ENCODE results near the gene KRTAP27-1.

Gene KRTAP27-1

DNA sequence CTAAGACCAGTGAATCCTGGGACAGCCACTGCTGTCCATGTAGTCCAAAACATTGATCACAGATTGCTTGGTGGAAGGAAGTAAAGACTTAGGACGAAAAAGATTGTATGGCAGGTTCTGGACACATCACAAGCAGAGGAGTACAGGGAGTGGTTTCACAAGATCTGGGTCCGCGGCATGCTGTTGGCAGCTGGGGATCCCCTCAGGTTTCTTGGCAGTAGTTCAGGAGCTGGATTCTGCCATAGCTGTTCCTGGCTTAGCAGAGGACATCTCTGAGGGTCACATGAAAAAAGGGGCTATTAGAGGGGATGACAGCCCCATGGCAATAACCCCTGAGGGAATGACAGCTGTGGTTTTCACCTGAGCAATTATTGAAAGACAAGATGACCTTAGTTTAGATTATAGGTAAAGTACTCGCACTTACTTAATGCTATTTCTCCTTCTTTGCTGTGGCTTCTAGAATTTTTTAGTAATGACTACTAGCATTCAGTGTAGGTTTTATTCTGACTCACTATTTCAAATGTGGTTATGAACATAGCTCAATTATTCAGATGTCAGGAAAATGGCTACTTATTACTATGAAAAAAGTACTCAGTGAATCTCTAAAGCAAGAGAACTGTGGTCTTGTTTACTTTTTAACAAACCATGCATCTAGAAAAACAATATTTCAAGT lies 8.2 kb downstream of the KRTAP27-1 start:
- Mint-ChIP-seq H3K27ac (no peak overlapping the region), H3K4me1 (ENCODE audit: low read depth) (no peaks in the 10 kb centered on the region), H3K27me3 (peaks cover 3% of the 10 kb centered on the region)

DNA sequence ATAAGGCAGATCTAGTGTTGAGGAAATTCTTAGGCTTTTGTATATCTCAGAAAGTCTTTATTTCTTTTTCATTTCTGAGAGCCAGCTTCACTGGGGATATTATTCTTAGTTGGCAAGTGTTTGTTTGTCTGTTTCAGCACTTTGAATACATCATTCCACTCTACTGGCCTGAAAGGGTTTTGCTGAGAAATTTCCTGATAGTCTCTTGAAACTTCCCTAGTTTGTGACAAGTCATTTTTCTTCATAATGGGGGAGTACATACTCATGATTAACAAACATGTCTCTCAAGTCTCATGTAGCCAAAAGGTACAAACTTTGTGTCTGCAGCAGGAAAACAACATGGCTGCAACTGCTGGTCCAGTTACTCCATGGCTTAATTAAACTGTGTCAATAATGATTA lies 11.1 kb downstream of the KRTAP27-1 start:
- no peak overlapping the region for H3K27ac Mint-ChIP-seq
- H3K4me1 Mint-ChIP-seq (ENCODE audit: low read depth): no peaks in the 10 kb centered on the region
- no peaks in the 10 kb centered on the region for H3K36me3 Mint-ChIP-seq
- no peak overlapping the region for H3K4me3 Mint-ChIP-seq
- peaks cover 9% of the 10 kb centered on the region for H3K9me3 Mint-ChIP-seq (ENCODE audit: low read depth)
- H3K27me3 Mint-ChIP-seq: peaks cover 7% of the 10 kb centered on the region

More for the DNA sequence above, 8.2 kb downstream of the KRTAP27-1 start:
- Mint-ChIP-seq H3K4me3 (no peak overlapping the region), H3K9me3 (ENCODE audit: low read depth) (peaks cover 9% of the 10 kb centered on the region), H3K36me3 (no peaks in the 10 kb centered on the region)

DNA sequence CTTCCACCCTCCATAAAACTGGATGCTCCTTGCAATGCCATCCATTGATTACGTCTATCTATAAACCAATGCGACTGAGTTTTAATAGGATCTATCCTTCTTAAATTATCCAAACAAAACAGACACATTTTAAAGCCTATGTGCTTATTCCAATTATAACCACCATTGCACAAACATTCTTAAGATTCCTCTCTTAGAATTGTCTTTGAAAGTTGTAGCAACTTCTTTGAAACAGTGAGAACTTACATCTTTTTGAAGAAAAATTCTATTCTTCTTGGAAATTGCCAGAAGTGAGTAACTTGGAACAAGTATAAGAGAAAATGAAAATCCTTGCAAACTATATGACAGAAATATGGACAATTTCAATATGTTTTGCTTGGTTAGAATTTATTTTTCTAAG lies 17.3 kb downstream of the KRTAP27-1 start, which contains the start of gene KRTAP26-1:
Gene KRTAP26-1 (minus strand): TSS at position 101 of the 400 bp plus-strand sequence. CDS start 280 bp downstream, outside the sequence.
- Mint-ChIP-seq H3K27me3 (peaks cover 7% of the 10 kb centered on the region), H3K4me1 (ENCODE audit: low read depth) (no peaks in the 10 kb centered on the region), H3K4me3 (no peak within 1 kb of the TSS), H3K36me3 (no peaks in the 10 kb centered on the region), H3K9me3 (ENCODE audit: low read depth) (no peaks in the 10 kb centered on the region), H3K27ac (no peak within 1 kb of the TSS)

DNA sequence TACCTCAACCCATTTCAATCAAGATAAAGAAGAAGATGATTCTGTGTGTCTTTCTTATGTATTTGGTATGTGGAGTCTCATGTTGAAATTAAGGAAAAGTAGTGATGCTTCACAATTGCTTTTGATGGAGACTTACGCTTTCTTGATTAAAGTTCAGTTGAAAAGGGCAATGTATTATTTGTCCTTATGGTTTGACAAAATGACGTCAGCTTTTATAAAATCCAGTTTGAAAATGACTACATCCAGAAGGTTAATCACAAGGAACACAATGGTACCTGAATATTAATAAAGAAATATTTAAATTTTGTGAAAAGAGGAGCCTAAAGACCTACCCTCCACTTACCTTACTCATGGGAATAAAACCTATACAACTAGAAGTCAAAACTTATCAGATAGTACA lies 21.8 kb downstream of the KRTAP27-1 start:
- Mint-ChIP-seq H3K27me3 (peaks cover 2% of the 10 kb centered on the region), H3K9me3 (ENCODE audit: low read depth) (no peaks in the 10 kb centered on the region), H3K4me1 (ENCODE audit: low read depth) (no peaks in the 10 kb centered on the region), H3K4me3 (no peak overlapping the region), H3K27ac (no peak overlapping the region), H3K36me3 (no peaks in the 10 kb centered on the region)

DNA sequence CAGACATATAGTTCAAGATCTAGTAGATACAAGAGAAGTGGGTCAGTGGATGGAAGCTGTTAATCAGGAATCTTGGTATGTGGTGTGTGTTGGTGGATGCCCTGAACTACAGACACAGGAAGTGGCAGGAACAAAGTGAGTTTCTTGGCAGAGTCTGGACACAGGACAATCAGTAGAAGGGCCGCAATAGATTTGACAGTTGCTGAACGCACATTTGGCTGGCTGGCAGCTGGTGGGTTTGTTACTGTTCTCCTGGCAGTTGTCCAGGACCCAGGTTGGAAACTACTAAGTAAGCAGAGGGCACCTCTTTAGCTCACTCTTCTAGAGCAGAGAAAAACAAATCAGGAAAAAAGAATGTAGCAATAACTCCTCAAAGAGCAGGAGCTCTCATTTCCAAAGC lies 30.6 kb downstream of the KRTAP27-1 start:
- Mint-ChIP-seq H3K36me3 (no peaks in the 10 kb centered on the region), H3K27me3 (no peaks in the 10 kb centered on the region), H3K9me3 (ENCODE audit: low read depth) (peaks cover under 1% of the 10 kb centered on the region), H3K27ac (no peak overlapping the region), H3K4me3 (no peak overlapping the region), H3K4me1 (ENCODE audit: low read depth) (no peaks in the 10 kb centered on the region)

DNA sequence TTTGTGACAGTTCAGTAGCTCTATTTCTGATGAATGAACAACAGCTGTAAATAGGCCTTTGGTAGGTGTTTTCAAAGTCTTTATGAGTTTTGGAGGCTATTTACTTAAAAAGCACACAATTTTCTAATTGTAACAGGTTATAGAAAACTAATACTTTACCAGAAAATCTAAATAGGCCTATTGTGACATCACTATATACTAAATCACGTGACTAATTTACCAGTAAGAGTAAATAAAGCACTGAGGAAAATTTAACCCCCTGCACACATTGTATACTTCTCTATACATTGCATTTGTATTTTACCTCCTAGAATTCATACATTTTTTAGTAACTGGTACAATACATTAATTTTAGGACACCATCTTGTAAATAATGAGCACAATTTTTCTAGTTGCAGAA lies 32.4 kb downstream of the KRTAP27-1 start:
- Mint-ChIP-seq H3K36me3 (no peaks in the 10 kb centered on the region), H3K27ac (no peak overlapping the region), H3K4me3 (no peak overlapping the region), H3K4me1 (ENCODE audit: low read depth) (no peaks in the 10 kb centered on the region), H3K9me3 (ENCODE audit: low read depth) (peaks cover 5% of the 10 kb centered on the region), H3K27me3 (no peaks in the 10 kb centered on the region)

DNA sequence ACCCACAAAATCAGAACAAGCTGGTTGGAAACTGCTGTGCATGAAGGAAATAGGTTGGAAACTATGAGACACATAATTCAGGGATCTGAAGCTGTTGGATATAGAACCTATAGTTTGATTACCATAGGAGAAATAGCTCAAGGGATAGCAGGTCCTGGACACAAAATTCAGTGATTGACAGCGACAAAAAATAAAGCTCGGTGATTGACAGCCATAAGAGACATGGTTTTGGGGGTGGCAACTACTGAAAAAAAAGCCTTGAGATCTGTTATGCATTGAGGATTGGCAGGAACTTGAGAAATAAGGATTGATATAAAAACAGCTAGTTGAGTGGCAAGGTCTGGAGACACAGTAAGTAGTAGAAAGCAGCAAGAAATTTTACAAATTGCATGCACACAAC lies 48.3 kb downstream of the KRTAP27-1 start, which contains the start of gene KRTAP25-1:
Gene KRTAP25-1 (minus strand): TSS at position 300 of the 400 bp plus-strand sequence. CDS start 24 bp downstream, at position 276.
- Mint-ChIP-seq H3K27ac (no peak within 1 kb of the TSS), H3K27me3 (peaks cover 8% of the 10 kb centered on the region), H3K4me1 (ENCODE audit: low read depth) (no peaks in the 10 kb centered on the region), H3K36me3 (no peaks in the 10 kb centered on the region), H3K4me3 (no peak within 1 kb of the TSS), H3K9me3 (ENCODE audit: low read depth) (no peaks in the 10 kb centered on the region)

Measured in activated naive CD8-positive, alpha-beta T cell (primary cell).